Measurements from ENCODE around the gene DCLK3.

- TF ChIP-seq IRF5 (IDR thresholded peaks at IDR 0.05; ENCODE audit: borderline replicate concordance) = no peak
- TF ChIP-seq RAD21 (IDR thresholded peaks at IDR 0.05; ENCODE audit: insufficient read depth, low read depth, low read length) = no peak
- no peak for TF ChIP-seq CTCF (IDR thresholded peaks at IDR 0.05 in 2 of 3, conservative IDR thresholded peaks at IDR 0.05 in 1 of 3; ENCODE audit: control insufficient read depth in 2 of 3, extremely low read depth in 1 of 3, insufficient read depth in 1 of 3, low read depth in 3 of 3, low read length in 3 of 3)
- no peak for TF ChIP-seq USF1 (IDR thresholded peaks at IDR 0.05; ENCODE audit: borderline replicate concordance, extremely low read length, insufficient read depth, low read depth, low read length)
- TF ChIP-seq ESRRA (IDR thresholded peaks at IDR 0.05; ENCODE audit: low read length) = no peak
- TF ChIP-seq EP300 (IDR thresholded peaks at IDR 0.05; ENCODE audit: borderline replicate concordance in 1 of 2, control insufficient read depth in 1 of 2, low read depth in 2 of 2, low read length in 2 of 2) = no peak
- TF ChIP-seq MXI1 (IDR thresholded peaks at IDR 0.05; ENCODE audit: low read depth, low read length) = no peak
- TF ChIP-seq ZNF274 (IDR thresholded peaks at IDR 0.05; ENCODE audit: insufficient read depth, insufficient read length) = no peak
- no peak for TF ChIP-seq NFYB (IDR thresholded peaks at IDR 0.05; ENCODE audit: insufficient read depth, low read depth, low read length)
- TF ChIP-seq JUND (IDR thresholded peaks at IDR 0.05; ENCODE audit: low read depth, low read length) = no peak
- no peak for TF ChIP-seq RFX5 (IDR thresholded peaks at IDR 0.05; ENCODE audit: low read depth, low read length)
- no peak for TF ChIP-seq POLR2AphosphoS5 (IDR thresholded peaks at IDR 0.05; ENCODE audit: low read length)
Observed at GRCh38 chr3:36677331-36678007, 86.9 kb downstream of the DCLK3 start.
